Chondrocyte (in vitro differentiated cells): ENCODE results near the gene TSPOAP1. TPM values are rescaled to one million over a fixed set of nuclear protein-coding genes. Genes with fewer than 3 reads are reported as not detected.

Experiments
- DNase-seq: peaks from one replicate; pipeline ENCODE4 v3.0.0; 2021; ENCODE audit warnings: mixed read lengths, low spot score
- H3K27ac Mint-ChIP-seq: one replicate; pipeline ENCODE4 v1.8.0; 2021; ENCODE audit warnings: mild to moderate bottlenecking, moderate library complexity, mixed read lengths; ENCODE audit not compliant: unreplicated experiment
- H3K27me3 Mint-ChIP-seq: 2 replicates; pipeline ENCODE4 v1.8.0; 2021; ENCODE audit warnings: low read depth, mixed read lengths
- H3K36me3 Mint-ChIP-seq: 2 replicates; pipeline ENCODE4 v1.8.0; 2021; ENCODE audit warnings: low read depth, mixed read lengths
- H3K4me1 Mint-ChIP-seq: 2 replicates; pipeline ENCODE4 v1.8.0; 2021; ENCODE audit warnings: low read depth, mild to moderate bottlenecking, mixed read lengths
- H3K4me3 Mint-ChIP-seq: one replicate; pipeline ENCODE4 v1.8.0; 2021; ENCODE audit warnings: mild to moderate bottlenecking, moderate library complexity, mixed read lengths; ENCODE audit not compliant: unreplicated experiment
- H3K9me3 Mint-ChIP-seq: 2 replicates; pipeline ENCODE4 v1.8.0; 2021; ENCODE audit warnings: low read depth, mixed read lengths
- CTCF ChIP-seq: fragments of 200-600 bp; sonication (generic); IDR thresholded peaks from 2 replicates; pipeline ENCODE4 v1.5.0; 2021; ENCODE audit warnings: antibody characterized with exemption, mild to moderate bottlenecking, moderate library complexity
- total RNA-seq: library from RNA; stranded (reverse); gene quantifications from 3 replicates; pipeline ENCODE4 v1.2.1, GENCODE V29; 2021

Gene TSPOAP1
- total RNA-seq, 1 donor from 2014 or later = 2.0 TPM

- peak; percentile 57 for DNase-seq
- no peak overlapping the region for H3K4me3 Mint-ChIP-seq
- no peaks in the 10 kb centered on the region for H3K9me3 Mint-ChIP-seq
- H3K36me3 Mint-ChIP-seq = no peaks in the 10 kb centered on the region
- H3K27me3 Mint-ChIP-seq = peaks cover 7% of the 10 kb centered on the region
- no peaks in the 10 kb centered on the region for H3K4me1 Mint-ChIP-seq
- H3K27ac Mint-ChIP-seq = no peak overlapping the region
- peak; percentile 19 for TF ChIP-seq CTCF
Measured at GRCh38 chr17:58329035-58329809, 627 bp upstream of the TSPOAP1 start.

GRCh38 chr17:58327363-58328194 is 1.0 kb downstream of the TSPOAP1 start:
- Mint-ChIP-seq H3K9me3 (no peaks in the 10 kb centered on the region), H3K27me3 (peaks cover 7% of the 10 kb centered on the region), H3K36me3 (no peaks in the 10 kb centered on the region), H3K27ac (no peak overlapping the region), H3K4me1 (no peaks in the 10 kb centered on the region), H3K4me3 (no peak overlapping the region)
- no peak for DNase-seq
- TF ChIP-seq CTCF = no peak

GRCh38 chr17:58326609-58327362 is 1.8 kb downstream of the TSPOAP1 start:
- Mint-ChIP-seq H3K36me3 (no peaks in the 10 kb centered on the region), H3K27me3 (peaks cover 8% of the 10 kb centered on the region), H3K9me3 (no peaks in the 10 kb centered on the region), H3K4me3 (no peak overlapping the region), H3K27ac (no peak overlapping the region), H3K4me1 (no peaks in the 10 kb centered on the region)
- no peak for TF ChIP-seq CTCF
- no peak for DNase-seq

- Mint-ChIP-seq H3K4me3 (no peak overlapping the region), H3K4me1 (no peaks in the 10 kb centered on the region)
- no peak for TF ChIP-seq CTCF
Measured at GRCh38 chr17:58325976-58326468, 2.6 kb downstream of the TSPOAP1 start.

GRCh38 chr17:58325289-58325726 is 3.3 kb downstream of the TSPOAP1 start:
- peak overlapping the region; percentile 23 for H3K4me3 Mint-ChIP-seq
- no peak for TF ChIP-seq CTCF
- H3K27ac Mint-ChIP-seq = no peak overlapping the region
- DNase-seq = no peak
- H3K4me1 Mint-ChIP-seq = no peaks in the 10 kb centered on the region
- no peaks in the 10 kb centered on the region for H3K9me3 Mint-ChIP-seq
- peaks cover 10% of the 10 kb centered on the region for H3K27me3 Mint-ChIP-seq
- H3K36me3 Mint-ChIP-seq = no peaks in the 10 kb centered on the region

More at GRCh38 chr17:58325976-58326468, 2.6 kb downstream of the TSPOAP1 start:
- Mint-ChIP-seq H3K27ac (no peak overlapping the region), H3K36me3 (no peaks in the 10 kb centered on the region), H3K9me3 (no peaks in the 10 kb centered on the region), H3K27me3 (peaks cover 10% of the 10 kb centered on the region)
- DNase-seq = no peak
